ENCODE data around the gene TEP1.

GRCh38 chr14:20334017-20334416 is 79.3 kb downstream of the TEP1 start:
- TF ChIP-seq SRF (IDR thresholded peaks at IDR 0.05; ENCODE audit: low read depth in 2 of 2, low read length in 2 of 2) (no peak), KLF5 (IDR thresholded peaks at IDR 0.05; ENCODE audit: partially characterized antibody) (no peak), USF2 (IDR thresholded peaks at IDR 0.05; ENCODE audit: borderline replicate concordance, low read depth, low read length) (no peak), CTCF (IDR thresholded peaks at IDR 0.05 in 2 of 3, conservative IDR thresholded peaks at IDR 0.05 in 1 of 3; ENCODE audit: control insufficient read depth in 2 of 3, extremely low read depth in 1 of 3, insufficient read depth in 1 of 3, low read depth in 3 of 3, low read length in 3 of 3) (no peak), E2F8 (IDR thresholded peaks at IDR 0.05; ENCODE audit: low read depth, partially characterized antibody) (no peak), REST (IDR thresholded peaks at IDR 0.05; ENCODE audit: low read depth, low read length) (no peak)
